ENCODE measurements around the gene CLDN6.

Gene CLDN6

GRCh38 chr16:2968738-2969544 lies 49.0 kb downstream of the CLDN6 start, which contains the start of gene PAQR4:
Gene PAQR4, plus strand, starts transcription at chr16:2969348. Its CDS starts 327 bp downstream, at chr16:2969675.
- no peaks in the 10 kb centered on the region for H4K20me1 ChIP-seq (ENCODE audit: insufficient read depth, low read length)
- H3K4me3 ChIP-seq (ENCODE audit: low read depth, low read length, poor library complexity, severe bottlenecking): peak within 1 kb of the TSS; percentile 81
- H3K9me2 ChIP-seq (ENCODE audit: low read depth, low read length): no peaks in the 10 kb centered on the region
- H3K4me2 ChIP-seq (ENCODE audit: low read length): peak within 1 kb of the TSS; percentile 85
- peaks cover 61% of the 10 kb centered on the region for H3K4me1 ChIP-seq (ENCODE audit: insufficient read depth, low read length, severe bottlenecking)
- H3K9me3 ChIP-seq (ENCODE audit: low read length): no peaks in the 10 kb centered on the region
- H3K79me2 ChIP-seq (ENCODE audit: insufficient read depth, low read length): no peaks in the 10 kb centered on the region
- H2AFZ ChIP-seq (ENCODE audit: low read length): no peak within 1 kb of the TSS
- peaks cover 34% of the 10 kb centered on the region; the same call in 1 of the 2 replicates for H3K36me3 ChIP-seq (ENCODE audit: insufficient read depth, low read length)
- TF ChIP-seq CTCF (IDR thresholded peaks at IDR 0.05; ENCODE audit: low read length) (no peak), EZH2 (IDR thresholded peaks at IDR 0.05; ENCODE audit: borderline replicate concordance, low read length) (no peak)
- no peaks in the 10 kb centered on the region for H3K27me3 ChIP-seq (ENCODE audit: insufficient read depth, low read length)
- peak within 1 kb of the TSS; percentile 80 for H3K27ac ChIP-seq (ENCODE audit: low read depth, low read length, poor library complexity, severe bottlenecking)
- H3K9ac ChIP-seq (ENCODE audit: low read length): peak within 1 kb of the TSS; percentile 84
- H3F3A ChIP-seq (ENCODE audit: insufficient read depth, low read length): no peaks in the 10 kb centered on the region

DNA sequence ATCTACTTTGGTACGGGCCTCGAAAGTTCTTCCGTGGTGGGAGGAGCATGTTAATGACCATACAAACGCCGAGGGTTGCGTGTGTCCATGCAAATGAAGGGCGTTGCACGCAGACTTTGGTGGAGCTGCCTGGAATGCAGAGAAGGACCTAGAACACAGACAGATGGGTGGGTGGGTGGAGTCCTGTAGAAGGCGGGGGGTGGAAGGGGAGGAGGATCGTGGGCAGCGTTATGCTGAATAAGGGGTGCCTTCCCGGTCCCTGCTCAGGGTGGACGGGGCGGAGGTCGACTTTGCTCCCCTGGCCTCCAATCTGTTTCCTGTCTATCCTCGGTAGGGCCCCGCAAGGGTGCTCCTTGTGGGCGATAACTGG lies 49.6 kb downstream of the CLDN6 start:
- H3K9me3 ChIP-seq (ENCODE audit: low read length): no peaks in the 10 kb centered on the region
- H3K27ac ChIP-seq (ENCODE audit: low read depth, low read length, poor library complexity, severe bottlenecking): peak overlapping the region; percentile 80
- peak overlapping the region; percentile 85 for H3K4me2 ChIP-seq (ENCODE audit: low read length)
- no peak overlapping the region for H2AFZ ChIP-seq (ENCODE audit: low read length)
- H3K79me2 ChIP-seq (ENCODE audit: insufficient read depth, low read length): no peaks in the 10 kb centered on the region
- H4K20me1 ChIP-seq (ENCODE audit: insufficient read depth, low read length): no peaks in the 10 kb centered on the region
- H3K27me3 ChIP-seq (ENCODE audit: insufficient read depth, low read length): no peaks in the 10 kb centered on the region
- peak overlapping the region; percentile 71 for H3K9ac ChIP-seq (ENCODE audit: low read length)
- no peaks in the 10 kb centered on the region for H3K9me2 ChIP-seq (ENCODE audit: low read depth, low read length)
- peak overlapping the region; percentile 81 for H3K4me3 ChIP-seq (ENCODE audit: low read depth, low read length, poor library complexity, severe bottlenecking)
- no peaks in the 10 kb centered on the region for H3F3A ChIP-seq (ENCODE audit: insufficient read depth, low read length)
- peaks cover 67% of the 10 kb centered on the region for H3K4me1 ChIP-seq (ENCODE audit: insufficient read depth, low read length, severe bottlenecking)
- no peak for TF ChIP-seq EZH2 (IDR thresholded peaks at IDR 0.05; ENCODE audit: borderline replicate concordance, low read length)
- TF ChIP-seq CTCF (IDR thresholded peaks at IDR 0.05; ENCODE audit: low read length): no peak
- peaks cover 28% of the 10 kb centered on the region; the same call in 1 of the 2 replicates for H3K36me3 ChIP-seq (ENCODE audit: insufficient read depth, low read length)

GRCh38 chr16:2967721-2968161 lies 50.2 kb downstream of the CLDN6 start:
- TF ChIP-seq CTCF (IDR thresholded peaks at IDR 0.05; ENCODE audit: low read length): no peak
- TF ChIP-seq EZH2 (IDR thresholded peaks at IDR 0.05; ENCODE audit: borderline replicate concordance, low read length): no peak
- no peaks in the 10 kb centered on the region for H3F3A ChIP-seq (ENCODE audit: insufficient read depth, low read length)
- H3K4me3 ChIP-seq (ENCODE audit: low read depth, low read length, poor library complexity, severe bottlenecking): peak overlapping the region; percentile 81

More at GRCh38 chr16:2967721-2968161, 50.2 kb downstream of the CLDN6 start:
- H4K20me1 ChIP-seq (ENCODE audit: insufficient read depth, low read length): no peaks in the 10 kb centered on the region
- H3K27me3 ChIP-seq (ENCODE audit: insufficient read depth, low read length): no peaks in the 10 kb centered on the region
- no peak overlapping the region for H2AFZ ChIP-seq (ENCODE audit: low read length)
- H3K9ac ChIP-seq (ENCODE audit: low read length): peak overlapping the region; percentile 71; the same call in 1 of the 2 replicates
- H3K9me2 ChIP-seq (ENCODE audit: low read depth, low read length): no peaks in the 10 kb centered on the region
- no peaks in the 10 kb centered on the region for H3K9me3 ChIP-seq (ENCODE audit: low read length)
- H3K79me2 ChIP-seq (ENCODE audit: insufficient read depth, low read length): no peaks in the 10 kb centered on the region
- H3K36me3 ChIP-seq (ENCODE audit: insufficient read depth, low read length): peaks cover 22% of the 10 kb centered on the region; the same call in 1 of the 2 replicates
- H3K4me1 ChIP-seq (ENCODE audit: insufficient read depth, low read length, severe bottlenecking): peaks cover 72% of the 10 kb centered on the region
- H3K4me2 ChIP-seq (ENCODE audit: low read length): peak overlapping the region; percentile 85; the same call in 1 of the 2 replicates
- peak overlapping the region; percentile 80 for H3K27ac ChIP-seq (ENCODE audit: low read depth, low read length, poor library complexity, severe bottlenecking)

Measured in OCI-LY1 (cell line).